SK-N-SH (cell line): Measurements from ENCODE around the gene USP34. TPM values are rescaled to one million over a fixed set of nuclear protein-coding genes. Genes with fewer than 3 reads are reported as not detected.
"Not testable (repeated sequence)": the region's sequence is repeated elsewhere in the genome, so short reads cannot be mapped to it uniquely, and the experiment has no call there.

Experiments used
- CTCF ChIA-PET: fragments of 300-600, 350-600 bp; formaldehyde crosslinking; extraction: SDS; loops from one replicate; lab custom pipeline; 2021; lab: Yijun Ruan, JAX
- POLR2A ChIA-PET: fragments of 350-600 bp; sonication (Branson Sonifier 250); formaldehyde crosslinking; extraction: SDS; loops from one replicate; lab custom pipeline; 2020; ENCODE audit warnings: antibody characterized with exemption, inconsistent platforms; lab: Yijun Ruan, JAX
- DNase-seq: peaks from one replicate; pipeline ENCODE4 v3.0.0; 2012
- H2AFZ ChIP-seq: fragments of 200-600 bp; sonication (generic); 2 replicates; pipeline ENCODE4 v1.8.1; 2016; ENCODE audit warnings: antibody characterized with exemption, mild to moderate bottlenecking, low read depth
- H3F3A ChIP-seq: fragments of 200-600 bp; sonication (generic); replicated peaks from 2 replicates; pipeline ENCODE3; 2016; ENCODE audit warnings: antibody characterized with exemption, mild to moderate bottlenecking; ENCODE audit not compliant: insufficient read depth
- H3K27ac ChIP-seq, 2 experiments: fragments of 200-500 bp in 1 of 2; fragments of 200-600 bp in 1 of 2; sonication (Bioruptor generic) in 1 of 2; sonication (generic), shearing (Covaris generic) in 1 of 2; 2 replicates each; pipeline versions ENCODE4 v1.5.1 to v1.6.1; 2014 to 2016; ENCODE audit warnings: low read depth in 2 of 2, inconsistent platforms in 1 of 2, low read length in 1 of 2, mild to moderate bottlenecking in 1 of 2, mixed read lengths in 1 of 2
- H3K27me3 ChIP-seq: fragments of 200-600 bp; sonication (generic), shearing (Covaris generic); 2 replicates; pipeline ENCODE4 v1.6.1; 2016; ENCODE audit warnings: mixed run types; ENCODE audit not compliant: insufficient read depth
- H3K36me3 ChIP-seq, 2 experiments: fragments of 200-500 bp in 1 of 2; fragments of 200-600 bp in 1 of 2; sonication (Bioruptor generic) in 1 of 2; sonication (generic) in 1 of 2; replicated peaks in 1 of 2; 2 replicates each; pipeline versions ENCODE3 to v1.5.1; 2014 to 2016; ENCODE audit warnings: low read length in 1 of 2, mild to moderate bottlenecking in 1 of 2; ENCODE audit not compliant: insufficient read depth in 2 of 2, control insufficient read depth in 1 of 2
- H3K4me1 ChIP-seq, 2 experiments: fragments of 200-500 bp in 1 of 2; fragments of 200-600 bp in 1 of 2; sonication (Bioruptor generic) in 1 of 2; sonication (generic), shearing (Covaris generic) in 1 of 2; 2 replicates each; pipeline versions ENCODE4 v1.5.1 to v1.6.1; 2014 to 2016; ENCODE audit warnings: low read depth in 1 of 2, low read length in 1 of 2, mixed run types in 1 of 2; ENCODE audit not compliant: insufficient read depth in 2 of 2, control insufficient read depth in 1 of 2
- H3K4me2 ChIP-seq: fragments of 200-600 bp; sonication (generic), shearing (Covaris generic); 2 replicates; pipeline ENCODE4 v1.6.1; 2017; ENCODE audit warnings: mixed run types
- H3K4me3 ChIP-seq, 2 experiments: fragments of 200-500 bp in 1 of 2; fragments of 200-600 bp in 1 of 2; sonication (Bioruptor generic) in 1 of 2; sonication (generic), shearing (Covaris generic) in 1 of 2; 2 replicates each; pipeline versions ENCODE4 v1.5.1 to v1.8.1; 2014 to 2016; ENCODE audit warnings: low read depth in 2 of 2, inconsistent platforms in 1 of 2, low read length in 1 of 2, mild to moderate bottlenecking in 1 of 2, mixed read lengths in 1 of 2, moderate library complexity in 1 of 2
- H3K79me2 ChIP-seq: fragments of 200-600 bp; sonication (generic); 2 replicates; pipeline ENCODE4 v1.8.1; 2017; ENCODE audit warnings: mild to moderate bottlenecking; ENCODE audit not compliant: insufficient read depth
- H3K9ac ChIP-seq: fragments of 200-600 bp; sonication (generic); 2 replicates; pipeline ENCODE4 v1.6.1; 2017; ENCODE audit warnings: mixed run types
- H3K9me2 ChIP-seq: fragments of 200-600 bp; sonication (generic); 2 replicates; pipeline ENCODE4 v1.6.1; 2017; ENCODE audit warnings: mixed run types
- H3K9me3 ChIP-seq: fragments of 200-600 bp; sonication (generic); 2 replicates; pipeline ENCODE4 v1.6.1; 2017; ENCODE audit warnings: mixed run types, mild to moderate bottlenecking, moderate library complexity
- H4K20me1 ChIP-seq: fragments of 200-600 bp; sonication (generic); 2 replicates; pipeline ENCODE4 v1.6.1; 2017; ENCODE audit warnings: mild to moderate bottlenecking, mixed run types; ENCODE audit not compliant: insufficient read depth
- CTCF ChIP-seq: fragments of 200-600 bp; sonication (generic); IDR thresholded peaks from 2 replicates; pipeline ENCODE4 v1.6.1; 2017; ENCODE audit warnings: antibody characterized with exemption, mild to moderate bottlenecking, moderate library complexity
- FOXJ3 ChIP-seq: sonication (generic); formaldehyde crosslinking; IDR thresholded peaks from 2 replicates; pipeline ENCODE4 v1.5.1; 2020; ENCODE audit warnings: mild to moderate bottlenecking, missing genetic modification reagents
- GATA2 ChIP-seq: sonication (generic); formaldehyde crosslinking; IDR thresholded peaks from 2 replicates; pipeline ENCODE4 v1.5.0; 2020; ENCODE audit warnings: mild to moderate bottlenecking, missing genetic modification reagents
- MEF2A ChIP-seq: IDR thresholded peaks from 2 replicates; pipeline ENCODE4 v1.4.0; 2012; ENCODE audit warnings: low read depth, borderline replicate concordance
- NFIC ChIP-seq: IDR thresholded peaks from 2 replicates; pipeline ENCODE4 v1.4.0; 2012; ENCODE audit warnings: borderline replicate concordance
- NRF1 ChIP-seq: IDR thresholded peaks from 2 replicates; pipeline ENCODE4 v1.6.1; 2012; ENCODE audit warnings: low read depth, mild to moderate bottlenecking, low read length
- PBX3 ChIP-seq: IDR thresholded peaks from 2 replicates; pipeline ENCODE4; 2012
- POLR2AphosphoS5 ChIP-seq: IDR thresholded peaks from 2 replicates; pipeline ENCODE4 v1.6.1; 2012; ENCODE audit warnings: low read depth, low read length
- RXRA ChIP-seq: IDR thresholded peaks from 2 replicates; pipeline ENCODE4 v1.4.0; 2012; ENCODE audit warnings: low read depth, mild to moderate bottlenecking, borderline replicate concordance
- SMC3 ChIP-seq: IDR thresholded peaks from 2 replicates; pipeline ENCODE4 v1.6.1; 2012; ENCODE audit warnings: low read depth, low read length, improper control_type of control experiment
- TAF1 ChIP-seq: IDR thresholded peaks from 2 replicates; pipeline ENCODE4 v1.6.1; 2012; ENCODE audit warnings: low read depth, mild to moderate bottlenecking, low read length, moderate library complexity, borderline replicate concordance
- WGBS: methylation state at CpG from one replicate; pipeline ENCODE4 v1.1.6; 2017; ENCODE audit warnings: low lambda C conversion rate; 5-methylcytosine and 5-hydroxymethylcytosine counted together
- polyA plus RNA-seq, 3 experiments: library from polyadenylated mRNA; depleted of rRNA; stranded (reverse); fragments of >200 nt; gene quantifications; 2 replicates each; pipeline ENCODE4 v1.2.3, GENCODE V29; 2012
- TF ChIP-seq, protein P1 (sequence below): IDR thresholded peaks from 2 replicates; pipeline ENCODE4 v1.6.1; 2012; ENCODE audit warnings: mild to moderate bottlenecking, low read depth, low read length, moderate library complexity

The USP34 gene
- polyA plus RNA-seq, 1 of the 3 experiments (the other 2 are of a cell fraction): 31.4 TPM

DNA sequence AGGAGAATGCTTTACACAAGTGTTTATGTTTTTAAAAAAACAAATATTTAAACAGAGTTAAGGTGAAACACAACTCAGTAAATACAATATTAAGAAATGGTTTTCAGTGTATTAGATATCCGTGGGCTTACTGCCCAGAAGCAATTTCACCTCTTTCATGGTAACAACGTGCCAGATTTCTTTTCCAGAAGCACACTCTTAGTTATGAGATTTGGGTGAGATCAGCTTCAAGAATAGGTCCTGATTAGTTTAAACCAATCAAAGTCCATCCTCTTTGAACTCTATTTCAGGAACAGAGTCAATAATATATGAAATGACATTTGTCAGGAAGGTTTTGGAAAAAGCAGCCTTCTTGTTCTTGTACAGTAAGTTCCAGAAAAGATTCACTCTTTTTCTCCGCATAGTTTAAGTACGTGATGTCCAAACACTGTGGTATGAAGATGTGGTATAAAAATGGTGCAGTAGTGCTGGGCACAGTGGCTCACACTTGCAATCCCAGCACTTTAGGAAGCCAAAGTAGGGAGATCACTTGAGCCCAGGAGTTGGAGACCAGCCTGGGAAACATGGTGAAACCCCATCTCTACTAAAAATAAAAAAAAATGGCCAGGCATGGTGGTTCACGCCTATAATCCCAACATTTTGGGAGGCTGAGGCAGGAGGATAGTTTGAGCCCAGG is 14.7 kb downstream of the USP34 start:
- no peak overlapping the region for H3K9ac ChIP-seq
- no peak for DNase-seq
- peaks cover 100% of the 10 kb centered on the region for H3K79me2 ChIP-seq
- ChIA-PET CTCF (no interaction called here), POLR2A (no interaction called here)
- peaks cover 66% of the 10 kb centered on the region for H4K20me1 ChIP-seq
- H3K36me3 ChIP-seq: peaks cover 0 to 20% of the 10 kb centered on the region in 2 experiments
- H3K27me3 ChIP-seq: no peaks in the 10 kb centered on the region
- H3K9me3 ChIP-seq: no peaks in the 10 kb centered on the region
- peaks cover 18% of the 10 kb centered on the region for H3F3A ChIP-seq
- no peak overlapping the region for H3K27ac ChIP-seq
- no peak overlapping the region for H2AFZ ChIP-seq
- H3K9me2 ChIP-seq: no peaks in the 10 kb centered on the region
- 85% methylated on average over 5 of the region's 5 CpGs for WGBS
- peaks cover 0 to 18% of the 10 kb centered on the region in 2 experiments; a peak in 1 of 4 replicates for H3K4me1 ChIP-seq
- TF ChIP-seq GATA2 (CRISPR knock-in tag) (no peak), CTCF (no peak), NRF1 (no peak), TAF1 (no peak), RXRA (no peak), PBX3 (no peak), NFIC (no peak), MEF2A (no peak), SMC3 (no peak), FOXJ3 (CRISPR knock-in tag) (no peak), POLR2AphosphoS5 (no peak)
- TF ChIP-seq, protein P1, sequence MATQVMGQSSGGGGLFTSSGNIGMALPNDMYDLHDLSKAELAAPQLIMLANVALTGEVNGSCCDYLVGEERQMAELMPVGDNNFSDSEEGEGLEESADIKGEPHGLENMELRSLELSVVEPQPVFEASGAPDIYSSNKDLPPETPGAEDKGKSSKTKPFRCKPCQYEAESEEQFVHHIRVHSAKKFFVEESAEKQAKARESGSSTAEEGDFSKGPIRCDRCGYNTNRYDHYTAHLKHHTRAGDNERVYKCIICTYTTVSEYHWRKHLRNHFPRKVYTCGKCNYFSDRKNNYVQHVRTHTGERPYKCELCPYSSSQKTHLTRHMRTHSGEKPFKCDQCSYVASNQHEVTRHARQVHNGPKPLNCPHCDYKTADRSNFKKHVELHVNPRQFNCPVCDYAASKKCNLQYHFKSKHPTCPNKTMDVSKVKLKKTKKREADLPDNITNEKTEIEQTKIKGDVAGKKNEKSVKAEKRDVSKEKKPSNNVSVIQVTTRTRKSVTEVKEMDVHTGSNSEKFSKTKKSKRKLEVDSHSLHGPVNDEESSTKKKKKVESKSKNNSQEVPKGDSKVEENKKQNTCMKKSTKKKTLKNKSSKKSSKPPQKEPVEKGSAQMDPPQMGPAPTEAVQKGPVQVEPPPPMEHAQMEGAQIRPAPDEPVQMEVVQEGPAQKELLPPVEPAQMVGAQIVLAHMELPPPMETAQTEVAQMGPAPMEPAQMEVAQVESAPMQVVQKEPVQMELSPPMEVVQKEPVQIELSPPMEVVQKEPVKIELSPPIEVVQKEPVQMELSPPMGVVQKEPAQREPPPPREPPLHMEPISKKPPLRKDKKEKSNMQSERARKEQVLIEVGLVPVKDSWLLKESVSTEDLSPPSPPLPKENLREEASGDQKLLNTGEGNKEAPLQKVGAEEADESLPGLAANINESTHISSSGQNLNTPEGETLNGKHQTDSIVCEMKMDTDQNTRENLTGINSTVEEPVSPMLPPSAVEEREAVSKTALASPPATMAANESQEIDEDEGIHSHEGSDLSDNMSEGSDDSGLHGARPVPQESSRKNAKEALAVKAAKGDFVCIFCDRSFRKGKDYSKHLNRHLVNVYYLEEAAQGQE: no peak
- no peak overlapping the region for H3K4me2 ChIP-seq
- no peak overlapping the region for H3K4me3 ChIP-seq

DNA sequence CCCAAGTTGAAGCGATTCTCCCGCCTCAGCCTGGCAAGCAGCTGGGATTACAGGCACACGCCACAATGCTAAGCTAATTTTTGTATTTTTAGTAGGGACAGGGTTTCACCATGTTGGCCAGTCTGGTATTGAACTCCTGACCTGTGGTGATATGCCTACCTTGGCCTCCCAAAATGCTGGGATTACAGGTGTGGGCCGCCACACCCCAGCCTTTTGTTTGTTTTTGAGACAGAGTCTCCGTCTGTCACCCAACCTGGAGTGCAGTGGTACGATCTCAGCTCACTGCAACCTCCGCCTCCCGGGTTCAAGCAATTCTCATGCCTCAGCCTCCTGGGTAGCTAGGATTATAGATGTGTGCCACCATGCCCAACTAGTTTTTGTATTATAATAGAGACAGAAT is 15.9 kb downstream of the USP34 start:
- H3K9me2 ChIP-seq, H3K9ac ChIP-seq, H3K27ac ChIP-seq, H3K4me2 ChIP-seq, H3K27me3 ChIP-seq, DNase-seq, H3K4me3 ChIP-seq, H3K9me3 ChIP-seq, H2AFZ ChIP-seq, H3K4me1 ChIP-seq: not testable (repeated sequence)
- H3K79me2 ChIP-seq: peaks cover 100% of the 10 kb centered on the region
- H3K36me3 ChIP-seq: peaks cover 0 to 27% of the 10 kb centered on the region in 2 experiments
- peaks cover 15% of the 10 kb centered on the region for H3F3A ChIP-seq
- H4K20me1 ChIP-seq: peaks cover 70% of the 10 kb centered on the region
- ChIA-PET CTCF (interaction anchor here (0.7 kb wide), 1 partner anchor 22 kb away, joined by 3 read pairs; no protein-coding TSS in a partner anchor), POLR2A (interaction anchor here (0.7 kb wide), 1 partner anchor 199 kb away, joined by 3 read pairs; no protein-coding TSS in a partner anchor)
- WGBS: 97% methylated on average over 8 of the region's 8 CpGs
